Thyroid gland (tissue), 4 donors: ENCODE measurements around the gene SFSWAP.

ENCODE experiments used
- CTCF ChIP-seq, 6 experiments: fragments of 200-600 bp in 3 of 6; fragments of 450-650 bp in 3 of 6; sonication (generic) in 3 of 6; IDR thresholded peaks; one replicate each; pipeline ENCODE4 v1.5.1; 2016 to 2019; ENCODE audit warnings: antibody characterized with exemption in 6 of 6, mild to moderate bottlenecking in 2 of 6, inconsistent platforms in 1 of 6, moderate library complexity in 1 of 6
- POLR2A ChIP-seq, 2 donors: fragments of 450-650 bp; IDR thresholded peaks; one replicate each; pipeline ENCODE4 v1.6.1; 2017; ENCODE audit warnings: antibody characterized with exemption in 2 of 2, mild to moderate bottlenecking in 2 of 2, moderate library complexity in 1 of 2

GRCh38 chr12:131829356-131829747, 118.5 kb downstream of the SFSWAP start:
- no peak for TF ChIP-seq POLR2A (IDR thresholded peaks at IDR 0.05)
- no peak for TF ChIP-seq CTCF (IDR thresholded peaks at IDR 0.05)
